Endothelial cell of umbilical vein (primary cell): ENCODE results near the gene ATRNL1. TPM values are rescaled to one million over a fixed set of nuclear protein-coding genes. Genes with fewer than 3 reads are reported as not detected.

Experiments
- BruUV-seq: library from RNA; stranded (reverse); fragments of 400-500 nt; replicated peaks from 2 replicates; lab custom pipeline; 2021; lab: Mats Ljungman, UMichigan
- CTCF ChIA-PET: fragments of 300-600, 350-600 bp; sonication (Branson Sonifier 250); formaldehyde crosslinking; loops from one replicate; lab custom pipeline; 2021; ENCODE audit warnings: antibody characterized with exemption, inconsistent platforms; lab: Charles Lee
- POLR2A ChIA-PET: fragments of 300-600, 350-600 bp; sonication (Branson Sonifier 250); formaldehyde crosslinking; loops from one replicate; lab custom pipeline; 2021; ENCODE audit warnings: antibody characterized with exemption, inconsistent platforms; lab: Charles Lee
- DNase-seq: peaks from one replicate; pipeline ENCODE4 v3.0.0-alpha.2; 2011; ENCODE audit warnings: low read depth, low spot score
- FAIRE-seq: peaks from 2 replicates; lab custom pipeline; 2011; peaks lifted over from hg19 to GRCh38; lab: Jason Lieb, UNC
- H2AFZ ChIP-seq: 2 replicates; pipeline ENCODE4 v1.6.0; 2012; ENCODE audit warnings: low read depth, low read length, control low read depth, inconsistent platforms
- H3K27ac ChIP-seq: 2 replicates; pipeline ENCODE4 v1.5.1; 2011; ENCODE audit warnings: low read depth, mild to moderate bottlenecking, control low read depth, low read length, moderate library complexity; ENCODE audit not compliant: insufficient read depth
- H3K27me3 ChIP-seq, 2 experiments: 2 replicates each; pipeline versions ENCODE4 v1.6.0 to v1.6.1; 2011; ENCODE audit warnings: low read length in 2 of 2, mixed read lengths in 1 of 2; ENCODE audit not compliant: control insufficient read depth in 2 of 2, insufficient read depth in 2 of 2
- H3K36me3 ChIP-seq, 2 experiments: 2 replicates in 1 of 2; 3 replicates in 1 of 2; pipeline ENCODE4 v1.5.1; 2011; ENCODE audit warnings: low read length in 2 of 2, mild to moderate bottlenecking in 1 of 2, moderate library complexity in 1 of 2; ENCODE audit not compliant: control insufficient read depth in 2 of 2, insufficient read depth in 2 of 2; ENCODE audit errors: extremely low read depth in 1 of 2
- H3K4me1 ChIP-seq: 3 replicates; pipeline ENCODE4 v1.5.1; 2011; ENCODE audit warnings: mild to moderate bottlenecking, low read length; ENCODE audit not compliant: control insufficient read depth, insufficient read depth; ENCODE audit errors: extremely low read depth
- H3K4me2 ChIP-seq: 2 replicates; pipeline ENCODE4 v1.6.1; 2011; ENCODE audit warnings: low read length, control low read depth, mixed read lengths; ENCODE audit not compliant: insufficient read depth
- H3K4me3 ChIP-seq, 3 experiments: fragments of 200-600 bp in 1 of 3; sonication (generic), shearing (Covaris generic) in 1 of 3; replicated peaks in 1 of 3; 2 replicates each; pipeline ENCODE4 v1.5.1; 2011 to 2016; ENCODE audit warnings: control low read depth in 3 of 3, low read length in 3 of 3, mild to moderate bottlenecking in 2 of 3, inconsistent platforms in 1 of 3, low read depth in 1 of 3, moderate library complexity in 1 of 3; ENCODE audit not compliant: insufficient read depth in 1 of 3
- H3K79me2 ChIP-seq: 2 replicates; pipeline ENCODE4 v1.6.0; 2012; ENCODE audit warnings: low read length, inconsistent platforms; ENCODE audit not compliant: control insufficient read depth, insufficient read depth
- H3K9ac ChIP-seq: replicated peaks from 2 replicates; pipeline ENCODE3; 2011; ENCODE audit warnings: low read length, control low read depth; ENCODE audit not compliant: insufficient read depth; ENCODE audit errors: extremely low read depth
- H3K9me1 ChIP-seq: replicated peaks from 3 replicates; pipeline ENCODE4 v1.6.0; 2011; ENCODE audit warnings: mild to moderate bottlenecking, low read length; ENCODE audit not compliant: control insufficient read depth, insufficient read depth; ENCODE audit errors: extremely low read depth
- H3K9me3 ChIP-seq: replicated peaks from 2 replicates; pipeline ENCODE4 v1.5.1; 2012; ENCODE audit warnings: low read length, inconsistent platforms; ENCODE audit not compliant: control insufficient read depth, insufficient read depth
- H4K20me1 ChIP-seq: replicated peaks from 2 replicates; pipeline ENCODE3; 2011; ENCODE audit warnings: mild to moderate bottlenecking, low read length; ENCODE audit not compliant: control insufficient read depth, insufficient read depth; ENCODE audit errors: extremely low read depth
- EZH2 ChIP-seq: IDR thresholded peaks from 2 replicates; pipeline ENCODE4 v1.6.1; 2012; ENCODE audit warnings: borderline replicate concordance, low read depth, mild to moderate bottlenecking, moderate library complexity, low read length, inconsistent platforms; ENCODE audit not compliant: severe bottlenecking
- FOS ChIP-seq: IDR thresholded peaks from 2 replicates; pipeline ENCODE4 v1.6.1; 2011; ENCODE audit warnings: mild to moderate bottlenecking, low read length, moderate library complexity, borderline replicate concordance; ENCODE audit not compliant: insufficient read depth
- GATA2 ChIP-seq: IDR thresholded peaks from 2 replicates; pipeline ENCODE4 v1.7.0; 2011; ENCODE audit warnings: low read depth, mild to moderate bottlenecking, moderate library complexity, mixed read lengths, low read length; ENCODE audit not compliant: insufficient read length, insufficient read depth
- JUN ChIP-seq: IDR thresholded peaks from 2 replicates; pipeline ENCODE4 v1.6.1; 2011; ENCODE audit warnings: borderline replicate concordance, low read depth; ENCODE audit not compliant: insufficient read length, insufficient read depth
- MAX ChIP-seq: IDR thresholded peaks from 2 replicates; pipeline ENCODE4 v1.6.1; 2011; ENCODE audit not compliant: insufficient read depth, insufficient read length
- MYC ChIP-seq: IDR thresholded peaks from one replicate; pipeline ENCODE4 v1.6.1; 2011; ENCODE audit warnings: mild to moderate bottlenecking, low read depth, low read length
- POLR2A ChIP-seq: IDR thresholded peaks from 2 replicates; pipeline ENCODE4 v1.6.1; 2012; ENCODE audit warnings: low read depth, mild to moderate bottlenecking, control low read depth, low read length
- POLR2AphosphoS5 ChIP-seq: IDR thresholded peaks from 2 replicates; pipeline ENCODE4 v1.6.1; 2012; ENCODE audit warnings: low read depth, mild to moderate bottlenecking, control low read depth, low read length, moderate library complexity; ENCODE audit not compliant: insufficient read depth
- dilution Hi-C: fragments of 300-500 bp; cut with MboI; formaldehyde crosslinking; loops from one replicate; pipeline ENCODE4 v1.15.0; 2019; ENCODE audit warnings: low sequenced_read_pairs; ENCODE audit not compliant: extremely low pct_ligation_motif_present
- intact Hi-C: fragments of 100-400 bp; cut with micrococcal nuclease; formaldehyde crosslinking; loops from one replicate; pipeline ENCODE4 v1.10.0; 2022
- polyA plus RNA-seq, 4 experiments: library from polyadenylated mRNA; depleted of rRNA in 3 of 4; stranded (reverse) in 3 of 4; unstranded in 1 of 4; fragments of >200 nt; gene quantifications; 2 replicates each; pipeline versions ENCODE4 v1.2.1 to v1.2.3, GENCODE V29; 2011 to 2012; ENCODE audit warnings: missing spikeins in 1 of 4
- total RNA-seq: library from RNA; stranded (reverse); gene quantifications from 2 replicates; pipeline ENCODE4 v1.2.3, GENCODE V29; 2021
- TF ChIP-seq, protein P1 (sequence below), 2 donors: IDR thresholded peaks; 1 replicate in 1 of 2; 2 replicates in 1 of 2; pipeline ENCODE4 v1.5.1; 2011; ENCODE audit warnings: low read length in 2 of 2, mild to moderate bottlenecking in 2 of 2, moderate library complexity in 2 of 2, control low read depth in 1 of 2, inconsistent platforms in 1 of 2, low read depth in 1 of 2; ENCODE audit not compliant: insufficient read depth in 1 of 2; ENCODE audit errors: extremely low read depth in 1 of 2

ATRNL1 gene
- total and polyA plus RNA-seq, 2 donors (not counting 3 experiments of a cell fraction or from before 2014, with no cell fraction given): not detected

DNA sequence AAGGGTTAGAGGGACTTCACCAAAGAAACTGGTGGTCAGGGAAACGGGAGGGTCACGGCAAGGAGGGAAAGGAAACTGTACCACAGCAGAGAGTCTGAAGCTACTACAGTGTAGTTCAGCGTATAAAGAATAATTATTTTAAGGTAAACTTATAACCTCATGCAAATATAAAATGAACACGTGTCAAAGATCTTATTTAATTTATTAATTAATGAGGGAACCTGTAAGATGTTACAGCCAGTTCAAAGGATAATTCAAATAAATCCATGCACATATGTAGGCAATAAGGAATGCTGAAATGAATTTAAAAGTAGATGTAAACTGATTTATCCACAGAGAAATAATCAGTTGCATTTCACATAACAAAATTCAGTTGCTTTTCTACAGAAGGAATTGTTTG lies 49.4 kb upstream of the ATRNL1 start:
- Histone ChIP-seq H3K4me1 (no peaks in the 10 kb centered on the region), H3K27me3 (peaks cover 0 to 3% of the 10 kb centered on the region in 2 experiments), H3K9me1 (no peaks in the 10 kb centered on the region), H3K9me3 (no peaks in the 10 kb centered on the region), H3K79me2 (no peaks in the 10 kb centered on the region), H2AFZ (no peak overlapping the region), H4K20me1 (no peaks in the 10 kb centered on the region), H3K4me3 (no peak overlapping the region), H3K4me2 (no peak overlapping the region), H3K9ac (no peak overlapping the region), H3K36me3 (no peaks in the 10 kb centered on the region), H3K27ac (no peak overlapping the region)
- TF ChIP-seq POLR2A (no peak), MYC (no peak), GATA2 (no peak), POLR2AphosphoS5 (no peak), EZH2 (no peak), FOS (no peak)
- TF ChIP-seq, protein P1, sequence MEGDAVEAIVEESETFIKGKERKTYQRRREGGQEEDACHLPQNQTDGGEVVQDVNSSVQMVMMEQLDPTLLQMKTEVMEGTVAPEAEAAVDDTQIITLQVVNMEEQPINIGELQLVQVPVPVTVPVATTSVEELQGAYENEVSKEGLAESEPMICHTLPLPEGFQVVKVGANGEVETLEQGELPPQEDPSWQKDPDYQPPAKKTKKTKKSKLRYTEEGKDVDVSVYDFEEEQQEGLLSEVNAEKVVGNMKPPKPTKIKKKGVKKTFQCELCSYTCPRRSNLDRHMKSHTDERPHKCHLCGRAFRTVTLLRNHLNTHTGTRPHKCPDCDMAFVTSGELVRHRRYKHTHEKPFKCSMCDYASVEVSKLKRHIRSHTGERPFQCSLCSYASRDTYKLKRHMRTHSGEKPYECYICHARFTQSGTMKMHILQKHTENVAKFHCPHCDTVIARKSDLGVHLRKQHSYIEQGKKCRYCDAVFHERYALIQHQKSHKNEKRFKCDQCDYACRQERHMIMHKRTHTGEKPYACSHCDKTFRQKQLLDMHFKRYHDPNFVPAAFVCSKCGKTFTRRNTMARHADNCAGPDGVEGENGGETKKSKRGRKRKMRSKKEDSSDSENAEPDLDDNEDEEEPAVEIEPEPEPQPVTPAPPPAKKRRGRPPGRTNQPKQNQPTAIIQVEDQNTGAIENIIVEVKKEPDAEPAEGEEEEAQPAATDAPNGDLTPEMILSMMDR (IDR thresholded peaks at IDR 0.05; ENCODE audit: extremely low read depth in 1 of 2, insufficient read depth in 1 of 2, low read depth in 1 of 2, low read length in 2 of 2): no peak
- dilution Hi-C loops: no loop called here
- POLR2A ChIA-PET: no interaction called here
- BruUV-seq: no TSS peak
- CTCF ChIA-PET: no interaction called here
- DNase-seq (no peak), FAIRE-seq (no peak)
- intact Hi-C loops: no loop called here

- H2AFZ ChIP-seq: no peak overlapping the region
- H3K9ac ChIP-seq: no peak overlapping the region
- ChIA-PET POLR2A (no interaction called here), CTCF (no interaction called here)
- DNase-seq (no peak), FAIRE-seq (no peak)
- intact Hi-C loops (no loop called here), dilution Hi-C loops (no loop called here)
- H4K20me1 ChIP-seq: no peaks in the 10 kb centered on the region
- H3K4me3 ChIP-seq: no peak overlapping the region
- H3K9me1 ChIP-seq: no peaks in the 10 kb centered on the region
- no peaks in the 10 kb centered on the region for H3K4me1 ChIP-seq
- H3K27me3 ChIP-seq: peaks cover 0 to 3% of the 10 kb centered on the region in 2 experiments
- no peaks in the 10 kb centered on the region for H3K9me3 ChIP-seq
- no peaks in the 10 kb centered on the region for H3K79me2 ChIP-seq
- H3K36me3 ChIP-seq: no peaks in the 10 kb centered on the region
- no TSS peak for BruUV-seq
- no peak overlapping the region for H3K4me2 ChIP-seq
- H3K27ac ChIP-seq: no peak overlapping the region
- TF ChIP-seq POLR2A: no peak
- TF ChIP-seq FOS: no peak
- TF ChIP-seq JUN: no peak
- no peak for TF ChIP-seq MYC
- TF ChIP-seq MAX: no peak
- no peak for TF ChIP-seq EZH2
- no peak for TF ChIP-seq POLR2AphosphoS5
These were observed 48.3 kb upstream of the ATRNL1 start for GRCh38 chr10:115044891-115045290.
